ENCODE measurements around the gene GNA12.

- TF ChIP-seq POLR2AphosphoS5 (IDR thresholded peaks at IDR 0.05; ENCODE audit: low read depth, low read length), result no peak
- TF ChIP-seq SIN3A (IDR thresholded peaks at IDR 0.05; ENCODE audit: borderline replicate concordance, insufficient read depth, low read length), result no peak
Measured at GRCh38 chr7:2859952-2860351, 15.8 kb upstream of the GNA12 start.

Measured in PFSK-1 (cell line).